Measurements from ENCODE around the gene RTP2. TPM values are rescaled to one million over a fixed set of nuclear protein-coding genes. Genes with fewer than 3 reads are reported as not detected.

Gene RTP2
- total RNA-seq, 1 donor from 2014 or later, result not detected

GRCh38 chr3:187694801-187695200 is 7.6 kb downstream of the RTP2 start:
- no peak for TF ChIP-seq CTCF (IDR thresholded peaks at IDR 0.05; ENCODE audit: partially characterized antibody, unreplicated experiment)
- peaks cover 7% of the 10 kb centered on the region for H3K27me3 Mint-ChIP-seq (ENCODE audit: unreplicated experiment)
- H3K27ac Mint-ChIP-seq (ENCODE audit: unreplicated experiment), result no peak overlapping the region
- H3K9me3 Mint-ChIP-seq (ENCODE audit: unreplicated experiment), result peaks cover 4% of the 10 kb centered on the region
- H3K4me1 Mint-ChIP-seq (ENCODE audit: low read depth, unreplicated experiment), result peaks cover 2% of the 10 kb centered on the region
- no peak for DNase-seq
- H3K4me3 Mint-ChIP-seq (ENCODE audit: unreplicated experiment), result no peak overlapping the region
- no peaks in the 10 kb centered on the region for H3K36me3 Mint-ChIP-seq (ENCODE audit: unreplicated experiment)

GRCh38 chr3:187693431-187693830 is 8.9 kb downstream of the RTP2 start:
- Mint-ChIP-seq H3K4me1 (ENCODE audit: low read depth, unreplicated experiment) (peaks cover 2% of the 10 kb centered on the region), H3K27ac (ENCODE audit: unreplicated experiment) (no peak overlapping the region), H3K36me3 (ENCODE audit: unreplicated experiment) (no peaks in the 10 kb centered on the region), H3K4me3 (ENCODE audit: unreplicated experiment) (no peak overlapping the region), H3K9me3 (ENCODE audit: unreplicated experiment) (peaks cover 2% of the 10 kb centered on the region), H3K27me3 (ENCODE audit: unreplicated experiment) (peaks cover 5% of the 10 kb centered on the region)
- DNase-seq, result no peak
- no peak for TF ChIP-seq CTCF (IDR thresholded peaks at IDR 0.05; ENCODE audit: partially characterized antibody, unreplicated experiment)

- Mint-ChIP-seq H3K4me1 (ENCODE audit: low read depth, unreplicated experiment) (no peaks in the 10 kb centered on the region), H3K36me3 (ENCODE audit: unreplicated experiment) (no peaks in the 10 kb centered on the region), H3K27ac (ENCODE audit: unreplicated experiment) (no peak overlapping the region), H3K9me3 (ENCODE audit: unreplicated experiment) (no peaks in the 10 kb centered on the region), H3K4me3 (ENCODE audit: unreplicated experiment) (no peak overlapping the region), H3K27me3 (ENCODE audit: unreplicated experiment) (peaks cover 5% of the 10 kb centered on the region)
- DNase-seq, result no peak
- TF ChIP-seq CTCF (IDR thresholded peaks at IDR 0.05; ENCODE audit: partially characterized antibody, unreplicated experiment), result no peak
Observed at GRCh38 chr3:187689984-187690383, 12.4 kb downstream of the RTP2 start.

- H3K9me3 Mint-ChIP-seq (ENCODE audit: unreplicated experiment), result no peaks in the 10 kb centered on the region
- H3K4me3 Mint-ChIP-seq (ENCODE audit: unreplicated experiment), result no peak overlapping the region
- H3K36me3 Mint-ChIP-seq (ENCODE audit: unreplicated experiment), result no peaks in the 10 kb centered on the region
- no peaks in the 10 kb centered on the region for H3K4me1 Mint-ChIP-seq (ENCODE audit: low read depth, unreplicated experiment)
- no peak overlapping the region for H3K27ac Mint-ChIP-seq (ENCODE audit: unreplicated experiment)
- TF ChIP-seq CTCF (IDR thresholded peaks at IDR 0.05; ENCODE audit: partially characterized antibody, unreplicated experiment), result no peak
- DNase-seq, result no peak
- H3K27me3 Mint-ChIP-seq (ENCODE audit: unreplicated experiment), result no peaks in the 10 kb centered on the region
Observed at GRCh38 chr3:187686621-187687273, 15.6 kb downstream of the RTP2 start.

- Mint-ChIP-seq H3K27ac (ENCODE audit: unreplicated experiment) (no peak overlapping the region), H3K4me3 (ENCODE audit: unreplicated experiment) (no peak overlapping the region), H3K9me3 (ENCODE audit: unreplicated experiment) (no peaks in the 10 kb centered on the region), H3K27me3 (ENCODE audit: unreplicated experiment) (no peaks in the 10 kb centered on the region), H3K36me3 (ENCODE audit: unreplicated experiment) (no peaks in the 10 kb centered on the region), H3K4me1 (ENCODE audit: low read depth, unreplicated experiment) (no peaks in the 10 kb centered on the region)
- no peak for DNase-seq
- no peak for TF ChIP-seq CTCF (IDR thresholded peaks at IDR 0.05; ENCODE audit: partially characterized antibody, unreplicated experiment)
Observed at GRCh38 chr3:187685948-187686347, 16.4 kb downstream of the RTP2 start.
